ENCODE results near the gene ZMYND19. TPM values are rescaled to one million over a fixed set of nuclear protein-coding genes. Genes with fewer than 3 reads are reported as not detected.
A peak's percentile ranks its signal among the peaks of the same experiment; 100 is the strongest.

The ZMYND19 gene
- total and polyA plus RNA-seq, 2 of the 4 experiments (the other 2 are of a cell fraction) = 14.3 to 21.4 TPM

GRCh38 chr9:137606005-137606621, 15.8 kb upstream of the ZMYND19 start:
- Histone ChIP-seq H2AFZ (replicated peaks; ENCODE audit: low read length, poor library complexity) (peak overlapping the region; percentile 96), H4K8ac (ENCODE audit: low read depth in 2 of 2, low read length in 2 of 2) (0 out of 4 replicates have a peak overlapping the region, but pooled peaks of 1 of the 2 experiments have one; percentile 39), H4K91ac (ENCODE audit: insufficient read depth, low read depth, low read length) (no peak overlapping the region; the same call in 1 of the 2 replicates), H3K56ac (ENCODE audit: extremely low read depth, insufficient read depth, low read length) (no peak overlapping the region), H3K4me3 (ENCODE audit: insufficient read depth, low read depth, low read length) (peak overlapping the region; percentile 84), H3K23ac (ENCODE audit: low read depth, low read length) (0 out of 2 replicates have a peak overlapping the region, but pooled peaks have one; percentile 0), H3K9ac (ENCODE audit: low read depth, low read length) (peak overlapping the region; percentile 80), H4K5ac (ENCODE audit: low read depth, low read length) (no peak overlapping the region), H2BK20ac (ENCODE audit: low read depth, low read length) (no peak overlapping the region), H3K4me1 (ENCODE audit: control insufficient read depth, insufficient read depth, low read length) (peaks cover 15% of the 10 kb centered on the region), H3K36me3 (ENCODE audit: control insufficient read depth, insufficient read depth, low read length) (no peaks in the 10 kb centered on the region), H3K9me3 (ENCODE audit: control insufficient read depth, insufficient read depth, low read length) (no peaks in the 10 kb centered on the region), H3K14ac (replicated peaks; ENCODE audit: low read depth, low read length) (no peak overlapping the region), H3K9me1 (ENCODE audit: insufficient read depth, low read length) (0 out of 2 replicates have a peak, but pooled peaks cover 3% of the 10 kb centered on the region), H3K27me3 (ENCODE audit: control insufficient read depth, insufficient read depth, low read length) (peaks cover 5% of the 10 kb centered on the region; the same call in 1 of the 2 replicates), H2AK5ac (ENCODE audit: low read depth, low read length) (no peak overlapping the region), H2BK5ac (ENCODE audit: low read depth, low read length, poor library complexity, severe bottlenecking) (no peak overlapping the region), H2BK15ac (ENCODE audit: low read depth, low read length) (no peak overlapping the region), H3K18ac (ENCODE audit: low read depth, low read length) (no peak overlapping the region), H3K27ac (ENCODE audit: insufficient read depth, low read length) (no peak overlapping the region; the same call in 1 of the 2 replicates), H3K4ac (ENCODE audit: low read depth, low read length) (no peak overlapping the region), H2BK120ac (ENCODE audit: low read depth, low read length) (no peak overlapping the region), H3K4me2 (ENCODE audit: low read depth, low read length) (peak overlapping the region; percentile 88), H4K20me1 (ENCODE audit: insufficient read depth, low read length) (peaks cover 19% of the 10 kb centered on the region), H3K79me1 (ENCODE audit: low read depth in 1 of 2, low read length in 2 of 2) (peaks cover 6 to 35% of the 10 kb centered on the region in 2 experiments; a peak in 3 of 4 replicates), H2AK9ac (replicated peaks; ENCODE audit: low read depth, low read length, poor library complexity) (peak overlapping the region; percentile 92)
- in situ Hi-C loops (cut with MboI; ENCODE audit: low sequenced_read_pairs) = no loop called here
- POLR2A ChIA-PET (ENCODE audit: unreplicated experiment) = no interaction called here
- peak; percentile 6 for ATAC-seq (ENCODE audit: low read depth)
- CTCF ChIA-PET = no interaction called here
- no TSS peak for BruUV-seq (replicated peaks)
- WGBS, 2 experiments (ENCODE audit: extremely low coverage in 2 of 2, insufficient read length in 1 of 2) = 9% methylated on average over 35 of the region's 57 CpGs; no CpG with 5 or more reads in 1 of the 2 experiments
- no peak for TF ChIP-seq ELK1 (IDR thresholded peaks at IDR 0.05; ENCODE audit: borderline replicate concordance, low read depth, low read length)
- 0 out of 2 replicates have a peak, but pooled peaks have one; percentile 52 for TF ChIP-seq CHD1 (IDR thresholded peaks at IDR 0.05; ENCODE audit: low read depth, low read length)
- peak; percentile 25 for TF ChIP-seq RCOR1 (IDR thresholded peaks at IDR 0.05; ENCODE audit: insufficient replicate concordance, low read length)
- intact Hi-C loops (cut with micrococcal nuclease) = no loop called here
- no peak for DNase-seq
- dilution Hi-C loops (cut with HindIII; ENCODE audit: low sequenced_read_pairs, unreplicated experiment) = no loop called here
